Pulmonary artery endothelial cell (primary cell): ENCODE data around the gene RIT2. TPM values are rescaled to one million over a fixed set of nuclear protein-coding genes. Genes with fewer than 3 reads are reported as not detected.
A peak's percentile ranks its signal among the peaks of the same experiment; 100 is the strongest.

ENCODE experiments used
- DNase-seq: peaks from one replicate; pipeline ENCODE4 v3.0.0-alpha.2; 2011; ENCODE audit warnings: low read depth, low spot score
- total RNA-seq: library from RNA; depleted of rRNA; stranded (reverse); fragments of >200 nt; gene quantifications from 2 replicates; pipeline ENCODE4 v1.2.3, GENCODE V29; 2014

The RIT2 gene
- total RNA-seq, 1 donor from 2014 or later, result not detected

DNA sequence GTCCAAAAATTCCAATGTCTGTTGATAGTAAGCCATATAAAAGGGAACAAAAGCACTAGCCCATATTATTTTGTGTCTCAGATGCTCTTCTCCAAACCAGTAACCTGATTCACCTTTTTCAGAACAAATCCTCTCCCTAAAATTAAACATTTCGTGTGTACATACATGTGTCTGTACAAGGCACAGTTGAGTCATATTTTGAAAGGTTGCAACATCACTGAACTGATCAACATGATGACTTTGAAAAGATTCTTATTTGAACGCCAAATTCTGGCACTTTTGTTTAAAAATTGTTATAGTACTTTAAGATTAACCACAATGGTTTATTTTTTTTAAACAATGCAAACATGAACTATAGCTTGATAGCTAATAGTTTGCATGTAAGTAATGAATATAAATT, 102.5 kb downstream of the RIT2 start:
- DNase-seq, result no peak

DNA sequence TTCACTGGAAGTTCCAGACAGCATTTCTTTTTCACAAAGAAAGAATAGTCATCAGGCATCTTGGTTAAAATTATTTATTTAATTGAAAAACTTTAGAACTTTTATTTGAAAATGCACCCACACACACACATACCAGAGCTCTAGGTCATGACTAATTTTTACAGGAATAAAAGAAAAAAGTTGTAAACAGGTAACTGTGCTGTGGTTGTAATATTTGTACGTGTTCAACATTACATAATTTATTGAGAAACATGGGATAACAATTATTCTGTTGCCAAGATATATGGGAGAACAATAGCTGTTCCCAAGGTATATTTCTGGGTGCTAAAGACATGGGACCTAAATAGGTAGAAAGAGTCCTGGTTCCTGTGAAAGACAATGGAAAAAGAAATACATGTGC, 104.9 kb downstream of the RIT2 start:
- no peak for DNase-seq

DNA sequence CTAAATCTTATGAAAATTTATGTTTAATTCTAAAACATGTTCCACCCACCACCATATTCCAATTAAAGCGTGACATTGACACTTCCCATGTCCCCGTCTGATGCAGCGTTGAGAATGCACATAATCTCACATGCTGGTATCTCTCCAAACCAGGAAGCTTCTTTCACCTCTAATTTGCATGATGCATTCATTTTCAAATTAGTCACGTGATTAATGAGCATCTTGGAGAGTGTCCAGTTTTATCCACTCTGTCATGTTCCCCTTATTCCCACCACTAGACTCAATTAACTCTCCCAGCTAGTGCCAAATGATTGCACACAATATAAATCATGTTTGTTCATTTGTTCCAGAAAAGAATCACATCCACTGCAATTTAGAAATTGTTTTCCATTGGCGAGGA, 105.8 kb downstream of the RIT2 start:
- DNase-seq, result no peak

DNA sequence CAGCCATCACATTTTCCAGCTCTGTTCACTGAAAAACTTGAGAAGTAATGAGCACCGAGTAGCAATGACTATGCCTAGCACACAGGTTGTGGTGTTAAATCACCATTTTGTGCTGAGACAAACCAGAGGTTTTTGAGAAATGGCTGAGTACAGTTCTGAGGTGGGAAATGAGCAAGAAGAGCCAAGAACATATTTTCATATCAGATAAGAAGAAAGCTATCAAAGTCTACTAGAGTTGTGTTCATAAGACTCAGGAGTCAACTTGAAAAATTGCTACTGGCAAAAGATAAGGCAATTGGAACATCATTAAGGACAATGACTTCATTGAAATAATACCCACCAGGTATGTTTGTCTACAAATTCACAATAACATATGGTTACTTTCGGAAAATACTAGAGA, 108.1 kb downstream of the RIT2 start:
- DNase-seq, result no peak

DNA sequence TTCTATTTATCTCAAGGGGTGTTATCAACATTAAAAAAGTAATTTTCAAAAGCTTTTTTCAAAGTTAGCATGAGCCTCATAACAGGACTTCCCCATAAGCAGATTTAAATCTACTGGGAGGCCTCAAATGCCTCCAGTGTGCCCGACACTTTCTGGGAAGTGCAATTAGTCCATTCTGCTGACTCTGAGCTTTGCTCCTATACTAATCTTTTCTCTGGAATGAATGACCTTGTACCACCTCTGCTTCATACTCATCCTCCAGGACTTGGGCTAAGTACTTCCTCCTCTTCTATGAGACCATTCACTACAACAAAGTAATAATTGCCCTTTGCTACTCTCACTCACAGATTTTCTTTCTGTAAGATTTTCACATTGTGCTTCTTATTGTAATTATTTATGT, 111.1 kb downstream of the RIT2 start:
- no peak for DNase-seq

DNA sequence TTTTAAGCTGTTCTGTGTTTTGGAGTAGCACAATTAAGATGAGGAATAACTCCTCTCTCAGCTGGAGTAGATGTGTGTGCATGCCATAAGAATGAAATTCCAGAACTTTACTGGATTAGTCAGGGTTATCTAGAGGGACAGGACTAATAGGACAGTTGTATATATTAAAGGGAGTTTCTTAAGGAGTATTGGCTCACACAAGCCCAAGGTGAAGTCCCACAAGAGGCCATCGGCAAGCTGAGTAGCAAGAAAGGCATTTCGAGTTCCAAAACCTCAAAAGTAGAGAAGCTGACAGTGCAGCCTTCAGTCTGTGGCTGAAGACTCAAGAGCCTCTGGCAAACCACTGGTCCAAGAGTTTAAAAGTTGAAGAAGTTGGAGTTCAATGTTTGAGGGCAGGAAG, 113.7 kb downstream of the RIT2 start:
- DNase-seq, result no peak

DNA sequence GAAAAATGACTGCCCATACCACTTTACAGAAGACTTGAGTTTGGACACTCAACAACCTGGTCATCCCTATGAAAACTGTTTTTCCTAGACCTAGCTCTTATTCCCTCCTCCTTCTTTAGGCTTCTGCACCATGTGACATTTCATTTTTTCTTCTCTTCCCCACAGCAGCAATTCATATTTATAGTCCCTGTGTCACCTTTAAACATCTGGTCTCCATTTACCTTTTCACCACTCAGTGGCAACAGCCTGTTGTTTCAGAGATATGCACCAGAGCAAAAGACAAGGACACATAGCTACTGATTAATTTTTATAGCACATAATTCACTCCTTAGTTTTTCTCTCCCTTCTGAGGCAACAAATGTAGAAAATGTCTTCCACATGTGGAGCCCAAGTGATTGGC, 118.7 kb downstream of the RIT2 start:
- no peak for DNase-seq

DNA sequence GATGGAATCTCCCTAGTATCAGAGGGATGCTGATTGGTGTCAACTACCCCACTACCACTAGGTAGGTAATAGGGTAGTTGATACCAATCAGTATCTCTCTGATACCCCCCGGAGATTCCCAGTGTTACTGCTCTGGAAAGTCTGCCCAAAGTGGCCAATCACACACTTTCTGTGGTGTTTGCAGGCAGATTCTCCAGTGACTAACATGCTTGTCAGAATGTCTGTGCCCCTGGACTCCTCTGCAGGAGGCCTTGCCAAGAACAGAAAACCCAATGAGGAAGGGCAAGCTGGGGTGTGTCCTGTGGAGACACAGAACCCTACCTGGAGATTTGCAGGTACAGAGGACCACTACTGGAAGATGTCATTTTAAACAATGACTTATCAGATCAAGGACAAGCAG, 135.1 kb downstream of the RIT2 start:
- DNase-seq, result no peak

DNA sequence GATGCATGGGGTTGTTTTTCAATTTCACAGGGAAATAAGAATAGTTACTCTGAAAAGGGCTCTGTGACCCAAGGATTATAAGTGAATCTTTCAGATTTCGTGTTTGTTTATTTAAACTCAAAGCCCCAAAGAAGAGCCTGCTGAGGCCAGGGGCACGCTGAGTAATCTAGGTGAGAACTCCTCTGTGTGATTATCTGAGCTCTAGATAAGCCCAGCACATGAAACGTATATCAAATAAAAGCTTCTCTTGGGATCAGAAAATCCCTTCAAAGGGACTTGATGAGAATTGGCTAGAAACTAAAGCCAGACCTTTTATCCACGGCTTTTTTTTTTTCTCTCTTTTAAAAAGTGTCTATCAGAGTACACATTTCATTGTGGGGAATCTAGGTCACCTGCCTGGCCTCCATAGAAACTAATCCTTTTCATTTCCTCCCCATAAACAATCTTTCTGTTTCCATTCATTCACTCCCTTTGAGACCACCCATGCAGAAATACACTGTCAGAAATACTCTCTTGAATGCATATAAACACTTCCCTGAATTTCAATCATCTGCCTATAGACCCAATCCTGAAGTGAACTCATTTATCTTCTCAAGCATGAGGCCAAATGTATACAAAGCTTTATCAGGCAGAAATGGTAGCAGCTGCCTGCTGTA, 137.4 kb downstream of the RIT2 start:
- DNase-seq, result no peak

DNA sequence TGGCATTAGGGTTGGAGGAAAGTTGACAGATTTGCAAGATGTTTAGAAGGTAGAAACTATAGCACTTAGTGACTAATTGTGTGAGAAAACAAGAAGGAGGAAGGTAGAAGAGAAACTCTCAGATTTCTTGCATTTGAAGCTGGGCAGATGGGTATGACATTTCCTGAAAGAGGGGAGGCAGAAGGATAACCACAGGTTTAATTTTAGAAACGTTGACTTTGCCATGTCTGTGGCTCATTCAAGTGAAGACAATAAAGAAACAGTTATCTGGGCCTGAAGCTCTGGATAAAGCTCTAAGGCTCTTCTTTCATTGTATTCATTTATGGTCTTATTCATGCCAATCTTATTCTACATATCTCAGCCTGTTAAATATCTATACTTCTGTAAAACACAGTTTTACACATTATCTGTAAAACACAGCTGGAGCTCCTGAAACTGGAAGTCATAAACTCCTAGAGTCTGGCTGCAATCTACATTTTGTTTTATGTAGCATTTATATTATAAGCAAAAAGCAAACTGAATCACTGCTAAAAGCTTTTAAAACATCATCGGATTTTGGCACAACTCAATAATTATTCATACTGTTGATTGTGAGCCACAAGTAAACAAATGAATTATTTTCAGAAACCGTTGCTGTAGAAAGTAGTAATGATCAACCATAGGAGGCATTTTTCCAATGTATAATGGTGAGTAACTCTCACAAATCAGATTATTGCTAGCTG, 138.5 kb downstream of the RIT2 start:
- DNase-seq, result no peak

DNA sequence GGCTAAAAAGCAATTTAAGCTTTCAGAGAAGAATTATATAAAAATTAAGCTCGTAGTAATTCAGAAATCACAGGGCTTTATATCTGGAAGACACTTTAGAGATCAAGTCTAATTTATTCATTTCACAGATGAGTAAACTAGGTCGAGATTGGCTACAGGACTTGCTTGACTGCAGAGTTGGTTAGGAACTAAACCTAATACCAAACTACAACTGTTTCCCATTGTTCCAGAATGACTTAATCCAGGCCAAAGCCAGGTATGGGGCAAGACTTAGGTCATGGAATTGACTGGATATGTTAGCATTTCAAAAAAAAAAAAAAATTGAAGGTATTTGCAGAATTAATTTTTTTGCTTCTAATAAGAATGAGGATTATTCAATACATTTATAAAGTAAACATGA, 146.1 kb downstream of the RIT2 start:
- no peak for DNase-seq

DNA sequence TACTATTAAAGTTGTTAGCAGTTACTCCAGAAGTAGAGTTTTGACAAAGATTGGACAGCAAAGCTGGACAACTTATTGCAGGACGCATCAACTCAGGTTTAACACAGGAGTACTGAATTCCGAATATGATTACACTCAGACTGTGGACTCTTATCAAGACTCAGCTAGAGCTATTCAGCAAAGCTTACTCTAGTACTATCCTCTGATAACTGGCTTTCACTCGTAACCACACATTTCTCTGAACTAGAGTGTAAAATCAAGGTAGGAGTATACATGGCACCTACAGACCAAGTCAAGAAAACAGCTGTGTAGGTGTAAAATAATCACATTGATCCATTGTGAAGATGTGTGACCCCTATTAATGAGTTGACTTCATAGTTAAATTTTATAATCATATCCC, 154.2 kb downstream of the RIT2 start:
- DNase-seq, result no peak

DNA sequence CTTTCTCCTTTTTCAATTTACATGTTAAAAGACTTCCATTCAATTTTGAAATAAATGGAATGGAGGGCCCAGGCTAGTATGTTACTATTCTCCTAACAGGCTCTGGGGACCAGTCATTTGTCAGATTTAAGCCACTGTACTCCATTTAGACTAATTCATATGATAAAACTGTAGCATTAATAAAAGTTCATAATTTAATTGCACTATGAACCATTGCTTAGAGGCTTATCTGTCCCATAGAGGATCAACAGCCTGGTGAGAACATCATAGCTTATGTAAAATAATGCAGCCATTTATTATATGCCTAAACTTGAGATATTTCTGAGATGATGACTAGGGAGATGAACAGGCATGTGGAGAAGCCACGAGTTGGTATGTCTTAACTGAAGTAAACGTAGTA, 156.0 kb downstream of the RIT2 start:
- no peak for DNase-seq

DNA sequence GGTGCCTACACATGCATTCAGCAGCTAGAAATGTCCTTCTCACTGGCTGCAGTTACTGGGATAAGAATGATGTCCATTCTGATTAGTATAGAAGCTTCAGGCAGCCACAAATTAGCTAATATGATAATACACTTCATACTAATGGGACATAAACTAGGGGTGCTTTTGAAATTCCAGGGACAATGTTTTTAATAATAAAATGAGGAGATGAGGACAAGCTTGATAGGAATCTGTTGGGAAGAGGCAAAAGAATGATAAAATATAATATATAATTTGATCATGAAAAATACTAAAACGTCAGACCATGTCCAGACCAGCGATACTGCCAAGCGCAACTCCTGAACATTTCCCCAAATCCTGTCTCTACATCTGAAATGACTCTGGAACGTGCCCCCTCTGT, 157.1 kb downstream of the RIT2 start:
- DNase-seq, result no peak

DNA sequence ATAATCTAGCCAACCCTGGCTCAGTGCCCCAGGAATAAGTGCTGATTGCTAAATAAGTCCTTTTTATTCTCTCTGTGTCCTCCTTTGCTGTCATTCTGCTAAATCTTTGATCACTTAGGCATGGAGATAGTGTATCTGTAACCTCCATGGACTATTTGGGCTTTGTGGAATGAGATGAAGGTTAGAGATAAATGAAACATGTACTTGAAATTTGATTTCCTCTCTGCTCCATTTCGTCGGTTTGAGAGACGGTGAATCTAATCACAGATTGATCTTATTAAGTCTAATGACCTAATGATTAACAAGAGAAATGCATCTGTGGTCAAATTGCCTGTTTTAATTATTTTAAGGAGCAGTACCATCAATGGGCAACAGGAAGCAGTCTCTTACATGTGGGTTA, 159.2 kb downstream of the RIT2 start:
- no peak for DNase-seq

DNA sequence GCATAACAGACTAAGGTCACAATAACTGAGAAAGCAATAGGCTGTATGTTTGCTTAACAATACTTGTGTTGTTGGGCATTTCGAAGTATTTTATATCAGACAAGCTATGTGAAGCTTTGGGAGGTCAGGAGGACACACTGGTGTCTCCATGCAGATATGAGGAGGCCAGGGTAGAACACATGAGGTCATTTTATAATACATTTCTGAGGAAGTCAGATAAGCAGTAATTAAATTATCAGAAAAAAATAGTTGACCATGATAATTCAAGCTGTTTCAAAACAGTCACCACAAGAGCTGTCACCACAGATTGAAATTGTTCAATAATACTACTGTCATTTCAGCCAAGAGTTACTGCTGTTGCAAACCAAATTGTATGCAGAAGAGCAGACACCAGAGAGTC, 160.6 kb downstream of the RIT2 start:
- DNase-seq, result no peak

DNA sequence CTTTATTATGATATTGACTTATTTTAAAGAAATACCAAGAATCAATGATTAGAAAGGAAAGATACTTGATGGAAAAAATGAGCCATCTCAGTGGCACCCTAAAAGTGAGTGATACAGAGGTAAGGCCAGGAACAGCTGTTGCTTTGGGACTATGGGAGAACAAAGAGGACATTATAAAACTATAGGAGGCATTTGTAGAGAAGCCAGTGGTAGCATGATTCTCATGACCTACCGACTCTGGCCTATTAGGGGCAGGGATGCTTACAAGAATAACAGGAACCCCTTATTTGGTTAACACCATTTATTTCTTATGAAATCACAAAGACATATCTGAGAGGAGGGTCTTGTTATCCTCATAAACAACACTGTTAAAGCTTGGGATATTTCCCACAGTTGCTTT, 162.2 kb downstream of the RIT2 start:
- DNase-seq, result no peak

DNA sequence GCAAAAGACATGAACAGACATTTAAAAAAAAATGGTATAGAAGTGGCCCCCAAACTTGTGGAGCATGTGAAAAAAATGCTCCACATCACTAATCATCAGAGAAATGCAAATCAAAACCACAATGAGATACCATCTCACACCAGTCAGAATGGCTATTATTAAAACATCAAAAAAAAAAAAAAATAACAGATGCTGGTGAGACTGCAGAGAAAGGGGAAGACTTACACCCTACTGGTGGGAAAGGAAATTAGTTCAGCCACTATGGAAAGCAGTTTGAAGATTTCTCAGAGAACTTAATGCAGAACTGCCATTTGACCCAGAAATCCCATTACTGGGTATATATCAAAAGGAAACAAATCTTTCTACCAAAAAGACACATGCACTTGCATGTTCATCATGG, 164.8 kb downstream of the RIT2 start:
- no peak for DNase-seq

DNA sequence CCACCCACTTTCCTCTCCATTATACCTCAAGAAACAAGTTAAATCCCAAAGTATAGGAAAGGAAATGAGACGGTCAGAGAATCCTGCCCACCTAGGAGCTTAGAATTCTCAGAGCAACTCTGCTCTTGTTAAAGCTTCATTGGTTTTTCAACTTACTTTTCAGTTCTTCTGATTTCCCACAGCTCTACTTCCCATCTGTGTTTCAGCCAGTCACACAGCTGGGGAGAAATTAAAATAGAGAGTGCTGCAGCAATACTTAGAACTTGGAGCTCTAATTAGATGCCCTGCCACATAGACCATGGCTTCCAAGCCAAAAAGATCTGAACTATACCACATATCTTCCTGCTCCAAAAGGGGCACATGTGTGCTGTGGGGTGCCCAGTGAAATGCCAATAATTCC, 166.7 kb downstream of the RIT2 start:
- DNase-seq, result no peak

DNA sequence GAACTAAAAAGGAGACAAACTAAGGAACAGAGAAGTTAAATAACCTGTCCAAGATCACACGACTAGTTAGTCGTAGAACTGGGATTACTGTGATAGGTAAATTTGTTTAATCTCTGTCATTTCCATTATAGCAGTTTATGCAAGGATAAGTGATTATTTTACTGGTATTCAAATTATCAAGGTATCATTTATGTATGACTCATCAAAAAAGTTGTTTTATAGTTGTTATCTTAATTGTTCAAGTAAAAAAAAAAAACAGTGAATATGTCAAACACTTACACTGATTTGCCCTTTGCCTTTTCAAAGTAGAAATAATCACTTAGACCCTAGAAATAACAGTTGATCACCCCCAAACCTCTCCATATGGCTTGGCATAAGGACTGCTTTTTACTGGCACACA, 173.6 kb downstream of the RIT2 start:
- no peak for DNase-seq

DNA sequence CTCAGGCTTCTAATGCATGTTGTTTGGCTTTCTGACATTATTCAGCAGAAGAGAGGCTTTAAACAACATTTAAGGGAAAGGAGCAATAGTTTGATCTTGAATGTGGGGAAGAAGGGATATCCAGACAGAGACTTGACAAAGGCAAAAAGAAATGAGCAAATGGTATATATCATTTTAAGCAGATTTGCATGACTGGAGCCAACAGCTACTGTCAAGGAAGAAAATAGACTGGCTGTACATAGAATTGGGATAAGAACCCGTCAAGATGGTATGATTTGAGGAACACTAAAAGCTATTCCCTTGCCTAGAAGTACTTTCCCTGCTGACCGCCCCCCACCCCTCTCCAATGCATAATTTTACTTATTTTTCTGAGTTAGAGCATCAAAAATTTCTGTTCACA, 174.5 kb downstream of the RIT2 start:
- DNase-seq, result no peak

DNA sequence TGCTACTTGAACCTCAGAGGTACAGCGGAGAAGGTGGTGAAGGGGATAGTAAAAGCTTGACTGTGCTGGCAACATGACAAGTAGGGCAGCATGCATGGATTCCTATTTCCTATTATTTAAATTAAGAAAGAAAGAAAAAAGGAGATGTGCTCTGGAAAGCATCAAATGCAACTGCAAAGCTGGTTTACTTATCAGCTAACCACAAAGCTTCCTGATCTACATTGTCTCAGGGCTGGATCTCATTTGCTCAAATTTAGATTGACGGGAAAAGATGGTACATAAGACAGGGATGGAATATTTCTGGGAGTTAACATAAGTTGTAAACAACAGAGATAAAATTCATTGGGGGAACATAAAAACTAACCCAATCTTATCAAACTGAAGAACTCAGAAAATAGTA, 178.0 kb downstream of the RIT2 start:
- DNase-seq, result no peak

DNA sequence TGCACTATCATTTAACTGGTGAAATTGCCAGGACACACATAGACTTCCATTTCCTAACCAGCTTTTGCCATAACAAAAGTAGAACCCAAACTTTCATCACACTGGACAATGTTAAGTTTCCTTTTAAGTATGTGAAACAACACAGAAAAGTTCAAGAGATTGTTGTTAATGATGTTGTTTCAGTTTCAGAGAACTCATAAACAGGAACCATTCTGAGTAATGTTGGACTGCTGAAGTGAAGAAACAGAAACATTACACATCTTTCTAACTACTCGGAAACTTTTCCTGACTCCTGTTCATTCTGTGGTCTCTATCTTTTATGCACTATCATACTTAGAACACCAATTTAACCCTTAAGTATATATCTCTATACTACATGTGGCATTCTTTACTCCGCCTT, 179.2 kb downstream of the RIT2 start:
- no peak for DNase-seq

DNA sequence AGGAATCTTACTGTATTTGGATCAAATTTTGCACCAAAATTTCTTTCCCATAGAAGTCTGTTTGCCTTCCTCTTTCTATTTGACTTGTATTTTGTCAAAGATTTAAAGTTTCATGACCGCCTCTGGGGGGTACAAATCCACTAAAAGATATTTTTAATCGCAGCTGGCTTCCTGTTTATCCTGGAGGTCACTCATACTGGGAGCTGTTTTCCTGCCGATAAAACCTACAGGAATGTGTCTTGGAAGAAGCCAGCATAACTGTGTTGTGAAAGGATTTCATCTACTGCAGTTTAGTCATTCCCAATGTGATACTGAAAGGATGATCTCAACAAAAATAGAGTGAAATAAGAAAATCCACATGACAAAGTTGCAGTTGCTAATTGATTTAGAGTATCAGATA, 184.0 kb downstream of the RIT2 start:
- DNase-seq, result peak; percentile 3
